IgD-negative memory B cell (primary cell): ENCODE data around the gene PYGO2. TPM values are rescaled to one million over a fixed set of nuclear protein-coding genes. Genes with fewer than 3 reads are reported as not detected.
"Not testable (repeated sequence)": the region's sequence is repeated elsewhere in the genome, so short reads cannot be mapped to it uniquely, and the experiment has no call there.

Experiments used
- H3K27ac Mint-ChIP-seq, 3 donors: one replicate each; pipeline ENCODE4 v1.8.0; 2020 to 2022; ENCODE audit warnings: mild to moderate bottlenecking in 3 of 3, mixed read lengths in 3 of 3, moderate library complexity in 1 of 3
- H3K27me3 Mint-ChIP-seq: one replicate; pipeline ENCODE4 v1.8.0; 2021; ENCODE audit warnings: mixed read lengths
- H3K36me3 Mint-ChIP-seq: one replicate; pipeline ENCODE4 v1.8.0; 2020; ENCODE audit warnings: mild to moderate bottlenecking, mixed read lengths
- H3K4me1 Mint-ChIP-seq, 3 donors: one replicate each; pipeline ENCODE4 v1.8.0; 2020 to 2022; ENCODE audit warnings: mixed read lengths in 3 of 3, mild to moderate bottlenecking in 1 of 3
- H3K4me3 Mint-ChIP-seq, 4 donors: one replicate each; pipeline ENCODE4 v1.8.0; 2020 to 2022; ENCODE audit warnings: mild to moderate bottlenecking in 4 of 4, mixed read lengths in 4 of 4, moderate library complexity in 3 of 4
- H3K9me3 Mint-ChIP-seq, 3 donors: one replicate each; pipeline ENCODE4 v1.8.0; 2020 to 2021; ENCODE audit warnings: mixed read lengths in 3 of 3, mild to moderate bottlenecking in 1 of 3
- polyA plus RNA-seq: library from polyadenylated mRNA; unstranded; fragments of 300-500 nt; fragmentation: Illumina TruSeq; gene quantifications from one replicate; pipeline ENCODE4 v1.2.3, GENCODE V29; 2021

Gene PYGO2
- polyA plus RNA-seq, 1 donor from 2014 or later = 42.5 TPM

GRCh38 chr1:154994269-154994587 is 32.6 kb upstream of the PYGO2 start:
- Mint-ChIP-seq H3K27me3 (no peaks in the 10 kb centered on the region), H3K36me3 (peaks cover 2% of the 10 kb centered on the region), H3K4me1 (peaks cover 6 to 16% (median 15%) of the 10 kb centered on the region in 3 donors), H3K9me3 (no peaks in the 10 kb centered on the region), H3K4me3 (no peak overlapping the region), H3K27ac (peak overlapping the region in 1 of 3 donors; percentile 48)

- peak within 1 kb of the TSS in 2 of 3 donors; percentile 10 to 62 for H3K27ac Mint-ChIP-seq
- no peaks in the 10 kb centered on the region for H3K9me3 Mint-ChIP-seq
These were observed 32.1 kb upstream of the PYGO2 start, which contains the start of gene LENEP for GRCh38 chr1:154993572-154994268. TSS of gene LENEP (plus strand) at chr1:154993586. CDS start at chr1:154993608, 22 bp downstream.

GRCh38 chr1:154992721-154993571 is 31.4 kb upstream of the PYGO2 start:
- Mint-ChIP-seq H3K9me3 (no peaks in the 10 kb centered on the region), H3K4me3 (no peak overlapping the region), H3K4me1 (peaks cover 7 to 12% (median 9%) of the 10 kb centered on the region in 3 donors), H3K36me3 (peaks cover 4% of the 10 kb centered on the region), H3K27ac (peak overlapping the region in 2 of 3 donors; percentile 10 to 62), H3K27me3 (no peaks in the 10 kb centered on the region)

More at GRCh38 chr1:154993572-154994268, 32.1 kb upstream of the PYGO2 start, which contains the start of gene LENEP:
- peaks cover 2% of the 10 kb centered on the region for H3K36me3 Mint-ChIP-seq
- no peaks in the 10 kb centered on the region for H3K27me3 Mint-ChIP-seq
- peaks cover 7 to 14% (median 10%) of the 10 kb centered on the region in 3 donors for H3K4me1 Mint-ChIP-seq
- no peak within 1 kb of the TSS for H3K4me3 Mint-ChIP-seq

- no peaks in the 10 kb centered on the region for H3K9me3 Mint-ChIP-seq
- H3K4me1 Mint-ChIP-seq = peaks cover 0 to 8% (median 7%) of the 10 kb centered on the region in 3 donors
- H3K27ac Mint-ChIP-seq = no peak overlapping the region
- no peak overlapping the region for H3K4me3 Mint-ChIP-seq
- H3K27me3 Mint-ChIP-seq = no peaks in the 10 kb centered on the region
- peaks cover 4% of the 10 kb centered on the region for H3K36me3 Mint-ChIP-seq
These were observed 28.7 kb upstream of the PYGO2 start for GRCh38 chr1:154990276-154990675.

GRCh38 chr1:154989195-154989860 is 27.7 kb upstream of the PYGO2 start:
- no peaks in the 10 kb centered on the region for H3K9me3 Mint-ChIP-seq
- no peaks in the 10 kb centered on the region for H3K27me3 Mint-ChIP-seq
- peaks cover 0 to 9% (median 6%) of the 10 kb centered on the region in 3 donors for H3K4me1 Mint-ChIP-seq
- H3K36me3 Mint-ChIP-seq = peaks cover 4% of the 10 kb centered on the region
- peak overlapping the region in 1 of 4 donors; percentile 18 for H3K4me3 Mint-ChIP-seq
- no peak overlapping the region for H3K27ac Mint-ChIP-seq

GRCh38 chr1:154988058-154988954 is 26.7 kb upstream of the PYGO2 start:
- peak overlapping the region in 1 of 4 donors; percentile 29 for H3K4me3 Mint-ChIP-seq

GRCh38 chr1:154987326-154987725 is 25.7 kb upstream of the PYGO2 start:
- Mint-ChIP-seq H3K27me3 (no peaks in the 10 kb centered on the region), H3K36me3 (peaks cover 3% of the 10 kb centered on the region), H3K27ac (no peak overlapping the region), H3K4me1 (peaks cover 0 to 14% (median 10%) of the 10 kb centered on the region in 3 donors), H3K9me3 (no peaks in the 10 kb centered on the region), H3K4me3 (no peak overlapping the region)

More at GRCh38 chr1:154988058-154988954, 26.7 kb upstream of the PYGO2 start:
- Mint-ChIP-seq H3K9me3 (no peaks in the 10 kb centered on the region), H3K36me3 (peaks cover 4% of the 10 kb centered on the region), H3K27me3 (no peaks in the 10 kb centered on the region), H3K27ac (no peak overlapping the region), H3K4me1 (peaks cover 0 to 14% (median 12%) of the 10 kb centered on the region in 3 donors)

- not testable (repeated sequence) for H3K4me3 Mint-ChIP-seq, H3K27me3 Mint-ChIP-seq, H3K9me3 Mint-ChIP-seq, H3K27ac Mint-ChIP-seq, H3K36me3 Mint-ChIP-seq
- H3K4me1 Mint-ChIP-seq = peaks cover 0 to 14% (median 10%) of the 10 kb centered on the region in 3 donors
These were observed 25.2 kb upstream of the PYGO2 start for GRCh38 chr1:154986736-154987135.

GRCh38 chr1:154983776-154984466 is 22.3 kb upstream of the PYGO2 start:
- no peaks in the 10 kb centered on the region for H3K27me3 Mint-ChIP-seq
- H3K9me3 Mint-ChIP-seq = no peaks in the 10 kb centered on the region
- peaks cover 0 to 11% (median 9%) of the 10 kb centered on the region in 3 donors for H3K4me1 Mint-ChIP-seq
- H3K27ac Mint-ChIP-seq = peak overlapping the region in 1 of 3 donors; percentile 76
- no peak overlapping the region for H3K4me3 Mint-ChIP-seq
- peaks cover 5% of the 10 kb centered on the region for H3K36me3 Mint-ChIP-seq

- peak within 1 kb of the TSS in 1 of 3 donors; percentile 76 for H3K27ac Mint-ChIP-seq
- no peaks in the 10 kb centered on the region for H3K27me3 Mint-ChIP-seq
- H3K4me1 Mint-ChIP-seq = peaks cover 0 to 9% (median 8%) of the 10 kb centered on the region in 3 donors
- no peaks in the 10 kb centered on the region for H3K9me3 Mint-ChIP-seq
- no peak within 1 kb of the TSS for H3K4me3 Mint-ChIP-seq
- peaks cover 2% of the 10 kb centered on the region for H3K36me3 Mint-ChIP-seq
These were observed 21.5 kb upstream of the PYGO2 start, which contains the start of gene FLAD1 for GRCh38 chr1:154982897-154983648. TSS of gene FLAD1 (plus strand) at chr1:154983344. CDS start at chr1:154983695, 351 bp downstream.

GRCh38 chr1:154982341-154982740 is 20.8 kb upstream of the PYGO2 start:
- H3K9me3 Mint-ChIP-seq = no peaks in the 10 kb centered on the region
- H3K27me3 Mint-ChIP-seq = no peaks in the 10 kb centered on the region
- no peak overlapping the region for H3K4me3 Mint-ChIP-seq
- no peak overlapping the region for H3K27ac Mint-ChIP-seq
- H3K36me3 Mint-ChIP-seq = peaks cover 2% of the 10 kb centered on the region
- H3K4me1 Mint-ChIP-seq = peaks cover 0 to 14% (median 10%) of the 10 kb centered on the region in 3 donors

GRCh38 chr1:154978360-154978759 is 16.8 kb upstream of the PYGO2 start:
- Mint-ChIP-seq H3K27me3 (no peaks in the 10 kb centered on the region), H3K36me3 (peaks cover 2% of the 10 kb centered on the region), H3K4me3 (no peak overlapping the region), H3K4me1 (peaks cover 0 to 8% (median 7%) of the 10 kb centered on the region in 3 donors), H3K27ac (no peak overlapping the region), H3K9me3 (no peaks in the 10 kb centered on the region)

- not testable (repeated sequence) for H3K9me3 Mint-ChIP-seq, H3K36me3 Mint-ChIP-seq, H3K27me3 Mint-ChIP-seq
- Mint-ChIP-seq H3K4me3 (peak overlapping the region in 2 of 4 donors; percentile 6), H3K4me1 (peaks cover 0 to 11% (median 7%) of the 10 kb centered on the region in 3 donors), H3K27ac (peak overlapping the region in 2 of 3 donors; percentile 22 to 80)
These were observed 16.2 kb upstream of the PYGO2 start for GRCh38 chr1:154977762-154978161.
